HepG2 (cell line): ENCODE data around the gene PLPPR4. TPM values are rescaled to one million over a fixed set of nuclear protein-coding genes. Genes with fewer than 3 reads are reported as not detected.

Experiments used
- ATAC-seq: fragments of 200-7000 bp; cut with Tn5 transposase; 3 replicates; pipeline ENCODE4 v1.9.1; 2020; ENCODE audit warnings: mild to moderate bottlenecking, moderate library complexity
- BruUV-seq: library from RNA; stranded (reverse); fragments of 400-500 nt; replicated peaks from 2 replicates; lab custom pipeline; 2021; lab: Mats Ljungman, UMichigan
- CTCF ChIA-PET: fragments of 300-600 bp; formaldehyde crosslinking; extraction: SDS; loops from one replicate; lab custom pipeline; 2021; ENCODE audit warnings: low total read pairs, inconsistent platforms, low intra/inter-chr PET ratio; lab: Yijun Ruan, JAX
- POLR2A ChIA-PET: fragments of 350-600 bp; sonication (Branson Sonifier 250); formaldehyde crosslinking; loops from one replicate; lab custom pipeline; 2020; ENCODE audit warnings: antibody characterized with exemption, inconsistent platforms; lab: Yijun Ruan, JAX
- DNase-seq: peaks from one replicate; pipeline ENCODE4 v3.0.0-alpha.2; 2015; ENCODE audit warnings: low spot score
- FAIRE-seq: peaks from 3 replicates; lab custom pipeline; 2011; peaks lifted over from hg19 to GRCh38; lab: Jason Lieb, UNC
- H2AFZ ChIP-seq: one replicate; pipeline ENCODE4 v1.6.1; 2011; ENCODE audit warnings: low read length, inconsistent platforms
- H3K27ac ChIP-seq: fragments of 300-600 bp; 3 replicates; pipeline ENCODE4 v1.8.0; 2011; ENCODE audit warnings: mixed run types, mild to moderate bottlenecking, mixed read lengths, low read length, inconsistent platforms; ENCODE audit not compliant: insufficient read depth; ENCODE audit errors: extremely low read length
- H3K27me3 ChIP-seq, 2 experiments: fragments of 200-600 bp in 1 of 2; 2 replicates in 1 of 2; 3 replicates in 1 of 2; pipeline versions ENCODE4 v1.6.0 to v1.8.0; 2011; ENCODE audit warnings: low read length in 2 of 2, mild to moderate bottlenecking in 2 of 2, moderate library complexity in 2 of 2, inconsistent platforms in 1 of 2; ENCODE audit not compliant: insufficient read depth in 2 of 2, control insufficient read depth in 1 of 2
- H3K36me3 ChIP-seq, 2 experiments: fragments of 200-600 bp in 1 of 2; replicated peaks in 1 of 2; 2 replicates in 1 of 2; 3 replicates in 1 of 2; pipeline versions ENCODE4 v1.5.1 to v1.8.0; 2011; ENCODE audit warnings: low read length in 2 of 2, inconsistent platforms in 1 of 2; ENCODE audit not compliant: insufficient read depth in 2 of 2, control insufficient read depth in 1 of 2
- H3K4me1 ChIP-seq: 2 replicates; pipeline ENCODE4 v1.5.1; 2012; ENCODE audit warnings: low read length, inconsistent platforms; ENCODE audit not compliant: insufficient read depth
- H3K4me2 ChIP-seq: 2 replicates; pipeline ENCODE4 v1.6.0; 2011; ENCODE audit warnings: low read depth, low read length, inconsistent platforms
- H3K4me3 ChIP-seq, 3 experiments: fragments of 200-600 bp in 1 of 3; sonication (generic), shearing (Covaris generic) in 1 of 3; replicated peaks in 1 of 3; 2 replicates each; pipeline ENCODE4 v1.5.1; 2011 to 2016; ENCODE audit warnings: low read length in 3 of 3, inconsistent platforms in 2 of 3, low read depth in 2 of 3, mild to moderate bottlenecking in 2 of 3, control low read depth in 1 of 3, mixed read lengths in 1 of 3; ENCODE audit not compliant: insufficient read depth in 1 of 3
- H3K79me2 ChIP-seq: one replicate; pipeline ENCODE4 v1.6.1; 2011; ENCODE audit warnings: low read length, inconsistent platforms; ENCODE audit not compliant: insufficient read depth
- H3K9ac ChIP-seq: 2 replicates; pipeline ENCODE4 v1.6.0; 2011; ENCODE audit warnings: mild to moderate bottlenecking, low read depth, low read length, inconsistent platforms; ENCODE audit not compliant: insufficient read depth
- H3K9me3 ChIP-seq: 2 replicates; pipeline ENCODE4 v1.5.1; 2012; ENCODE audit warnings: mild to moderate bottlenecking, low read length
- H4K20me1 ChIP-seq: 2 replicates; pipeline ENCODE4 v1.6.0; 2011; ENCODE audit warnings: inconsistent platforms, mild to moderate bottlenecking, low read length, moderate library complexity; ENCODE audit not compliant: insufficient read depth
- GLI4 ChIP-seq: sonication (generic); formaldehyde crosslinking; IDR thresholded peaks from 2 replicates; pipeline ENCODE4 v1.5.1; 2020; ENCODE audit warnings: missing genetic modification reagents, mild to moderate bottlenecking, moderate library complexity, borderline replicate concordance
- HES4 ChIP-seq: sonication (generic); formaldehyde crosslinking; IDR thresholded peaks from 2 replicates; pipeline ENCODE4 v1.9.0; 2021; ENCODE audit warnings: mild to moderate bottlenecking, missing genetic modification reagents, borderline replicate concordance
- HOXA3 ChIP-seq: sonication (generic); formaldehyde crosslinking; IDR thresholded peaks from 2 replicates; pipeline ENCODE4 v1.5.0; 2020; ENCODE audit warnings: missing genetic modification reagents
- MLLT10 ChIP-seq: sonication (generic); formaldehyde crosslinking; IDR thresholded peaks from 2 replicates; pipeline ENCODE4 v1.4.0; 2020; ENCODE audit warnings: missing genetic modification reagents
- RXRB ChIP-seq: IDR thresholded peaks from 2 replicates; pipeline ENCODE4 v1.6.1; 2016; ENCODE audit warnings: borderline replicate concordance, missing genetic modification reagents, missing compliant biosample characterization
- ZNF121 ChIP-seq: sonication (generic); formaldehyde crosslinking; IDR thresholded peaks from 2 replicates; pipeline ENCODE4 v1.5.0; 2020; ENCODE audit warnings: mild to moderate bottlenecking, missing genetic modification reagents
- ZNF431 ChIP-seq: sonication (generic); formaldehyde crosslinking; IDR thresholded peaks from 2 replicates; pipeline ENCODE4 v1.9.0; 2022; ENCODE audit warnings: missing genetic modification reagents, low read depth, mild to moderate bottlenecking, borderline replicate concordance
- WGBS: methylation state at CpG from one replicate; pipeline ENCODE4 v1.1.6; 2017; ENCODE audit warnings: low lambda C conversion rate; 5-methylcytosine and 5-hydroxymethylcytosine counted together
- in situ Hi-C: cut with HindIII; loops from 2 replicates; pipeline ENCODE4 v1.10.0; 2017; ENCODE audit warnings: low pct_unique_long_range_greater_than_20kb; ENCODE audit not compliant: extremely low pct_ligation_motif_present
- intact Hi-C: fragments of 100-400 bp; cut with micrococcal nuclease; formaldehyde crosslinking; loops from one replicate; pipeline ENCODE4 v1.10.0; 2022; ENCODE audit not compliant: unreplicated experiment
- polyA plus RNA-seq, 8 experiments: library from polyadenylated mRNA; depleted of rRNA in 3 of 8; stranded (reverse) in 7 of 8; unstranded in 1 of 8; fragments of >200 nt; fragmentation: Illumina TruSeq in 4 of 8; extraction: Trizol in 4 of 8; gene quantifications; 2 replicates each; pipeline versions ENCODE4 v1.2.1 to v1.2.3, GENCODE V29; 2011 to 2016; ENCODE audit warnings: low read depth in 4 of 8, missing spikeins in 1 of 8, mixed read lengths in 1 of 8; ENCODE audit not compliant: insufficient read depth in 1 of 8
- total RNA-seq, 5 experiments: library from RNA; depleted of rRNA; stranded (reverse); fragments of >200 nt; fragmentation: Illumina TruSeq; extraction: Trizol; gene quantifications; 2 replicates each; pipeline ENCODE4 v1.2.3, GENCODE V29; 2016; ENCODE audit warnings: low read depth in 1 of 5
- TF ChIP-seq, protein P1 (sequence below): sonication (generic); formaldehyde crosslinking; IDR thresholded peaks from 2 replicates; pipeline ENCODE4 v1.8.0; 2022; ENCODE audit warnings: missing genetic modification reagents, mild to moderate bottlenecking, borderline replicate concordance
- TF ChIP-seq, protein P2 (sequence below): sonication (generic); formaldehyde crosslinking; IDR thresholded peaks from 2 replicates; pipeline ENCODE4 v1.8.0; 2022; ENCODE audit warnings: missing genetic modification reagents, low read depth, mild to moderate bottlenecking, borderline replicate concordance
- TF ChIP-seq, protein P3 (sequence below): sonication (generic); formaldehyde crosslinking; IDR thresholded peaks from 2 replicates; pipeline ENCODE4 v1.4.0; 2020; ENCODE audit warnings: missing genetic modification reagents

The PLPPR4 gene
- total and polyA plus RNA-seq, 2 of the 13 experiments (the other 11 are each of a cell fraction or from before 2014, with no cell fraction given), result not detected

DNA sequence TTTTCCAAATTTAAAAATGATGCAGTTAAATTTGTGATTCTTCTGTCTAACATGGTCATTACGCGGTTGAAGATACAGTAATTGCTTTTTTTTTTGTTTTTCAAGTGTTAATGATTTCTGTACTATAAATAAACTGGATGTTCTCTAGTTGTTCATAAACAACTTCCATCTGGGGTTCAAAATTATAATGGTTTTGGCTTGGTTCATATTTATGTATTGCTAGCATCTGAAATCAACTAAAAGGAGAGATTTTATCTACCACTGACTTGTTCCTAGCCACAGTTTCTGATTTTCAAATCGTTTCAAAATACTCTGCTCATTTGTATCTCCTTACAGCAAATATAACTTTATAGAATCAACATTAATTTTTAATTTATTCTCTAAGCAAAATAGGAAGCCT lies 35.2 kb upstream of the PLPPR4 start:
- ATAC-seq (no peak), DNase-seq (no peak), FAIRE-seq (no peak)
- intact Hi-C loops, result no loop called here
- Histone ChIP-seq H3K4me3 (no peak overlapping the region), H3K27ac (no peak overlapping the region), H4K20me1 (no peaks in the 10 kb centered on the region), H3K4me2 (no peak overlapping the region), H3K9me3 (no peaks in the 10 kb centered on the region), H3K4me1 (no peaks in the 10 kb centered on the region), H3K79me2 (no peaks in the 10 kb centered on the region), H3K27me3 (no peaks in the 10 kb centered on the region; a peak in 1 of 5 replicates), H2AFZ (no peak overlapping the region), H3K36me3 (no peaks in the 10 kb centered on the region), H3K9ac (no peak overlapping the region)
- 34% methylated on average over 3 of the region's 3 CpGs for WGBS
- no peak for TF ChIP-seq HES4
- no peak for TF ChIP-seq GLI4 (CRISPR knock-in tag)
- TF ChIP-seq, protein P1, sequence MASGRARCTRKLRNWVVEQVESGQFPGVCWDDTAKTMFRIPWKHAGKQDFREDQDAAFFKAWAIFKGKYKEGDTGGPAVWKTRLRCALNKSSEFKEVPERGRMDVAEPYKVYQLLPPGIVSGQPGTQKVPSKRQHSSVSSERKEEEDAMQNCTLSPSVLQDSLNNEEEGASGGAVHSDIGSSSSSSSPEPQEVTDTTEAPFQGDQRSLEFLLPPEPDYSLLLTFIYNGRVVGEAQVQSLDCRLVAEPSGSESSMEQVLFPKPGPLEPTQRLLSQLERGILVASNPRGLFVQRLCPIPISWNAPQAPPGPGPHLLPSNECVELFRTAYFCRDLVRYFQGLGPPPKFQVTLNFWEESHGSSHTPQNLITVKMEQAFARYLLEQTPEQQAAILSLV (CRISPR knock-in tag), result no peak
- TF ChIP-seq, protein P2, sequence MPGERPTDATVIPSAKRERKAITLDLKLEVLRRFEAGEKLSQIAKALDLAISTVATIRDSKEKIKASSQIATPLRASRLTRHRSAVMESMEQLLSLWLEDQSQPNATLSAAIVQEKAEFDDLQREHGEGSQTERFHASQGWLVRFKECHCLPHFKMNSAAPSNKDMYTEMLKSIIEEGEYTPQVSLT (CRISPR knock-in tag), result no peak
- no peak for TF ChIP-seq ZNF431 (CRISPR knock-in tag)
- no peak for TF ChIP-seq MLLT10 (CRISPR knock-in tag)
- TF ChIP-seq HOXA3 (CRISPR knock-in tag), result no peak
- TF ChIP-seq, protein P3, sequence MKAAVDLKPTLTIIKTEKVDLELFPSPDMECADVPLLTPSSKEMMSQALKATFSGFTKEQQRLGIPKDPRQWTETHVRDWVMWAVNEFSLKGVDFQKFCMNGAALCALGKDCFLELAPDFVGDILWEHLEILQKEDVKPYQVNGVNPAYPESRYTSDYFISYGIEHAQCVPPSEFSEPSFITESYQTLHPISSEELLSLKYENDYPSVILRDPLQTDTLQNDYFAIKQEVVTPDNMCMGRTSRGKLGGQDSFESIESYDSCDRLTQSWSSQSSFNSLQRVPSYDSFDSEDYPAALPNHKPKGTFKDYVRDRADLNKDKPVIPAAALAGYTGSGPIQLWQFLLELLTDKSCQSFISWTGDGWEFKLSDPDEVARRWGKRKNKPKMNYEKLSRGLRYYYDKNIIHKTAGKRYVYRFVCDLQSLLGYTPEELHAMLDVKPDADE (CRISPR knock-in tag), result no peak
- no peak for TF ChIP-seq ZNF121
- TF ChIP-seq RXRB (CRISPR knock-in tag), result no peak
- BruUV-seq, result no TSS peak
- in situ Hi-C loops, result no loop called here
- CTCF ChIA-PET, result no interaction called here
- POLR2A ChIA-PET, result no interaction called here
